HepG2 (cell line): ENCODE results near the gene CDHR5. TPM values are rescaled to one million over a fixed set of nuclear protein-coding genes. Genes with fewer than 3 reads are reported as not detected.

Source experiments
- BCL6 ChIP-seq: IDR thresholded peaks from 2 replicates; pipeline ENCODE4 v1.6.1; 2016; ENCODE audit warnings: missing genetic modification reagents, missing compliant biosample characterization
- CBFB ChIP-seq: sonication (generic); formaldehyde crosslinking; IDR thresholded peaks from 2 replicates; pipeline ENCODE4 v1.4.0; 2020; ENCODE audit warnings: missing genetic modification reagents
- CBX1 ChIP-seq: IDR thresholded peaks from one replicate; pipeline ENCODE4 v1.6.1; 2016; ENCODE audit warnings: antibody characterized with exemption, low read depth
- MBNL3 ChIP-seq: fragments of 250-450 bp; sonication (Bioruptor Pico); conservative IDR thresholded peaks from 2 replicates; pipeline ENCODE4 v1.8.0; 2022; ENCODE audit warnings: mild to moderate bottlenecking, inconsistent platforms
- SMYD3 ChIP-seq: sonication (generic); formaldehyde crosslinking; IDR thresholded peaks from 2 replicates; pipeline ENCODE4 v1.8.1; 2023; ENCODE audit warnings: mild to moderate bottlenecking, missing genetic modification reagents
- YY1 ChIP-seq: IDR thresholded peaks from 2 replicates; pipeline ENCODE4 v1.6.1; 2011; ENCODE audit warnings: low read length, low read depth, moderate library complexity, mild to moderate bottlenecking; ENCODE audit not compliant: insufficient read depth, insufficient replicate concordance
- ZBTB2 ChIP-seq: sonication (generic); formaldehyde crosslinking; IDR thresholded peaks from 2 replicates; pipeline ENCODE4 v1.8.0; 2022; ENCODE audit warnings: low read depth, missing genetic modification reagents
- ZNF207 ChIP-seq: fragments of 450-650 bp; IDR thresholded peaks from 2 replicates; pipeline ENCODE4 v1.6.1; 2016; ENCODE audit warnings: antibody characterized with exemption, borderline replicate concordance
- ZNF30 ChIP-seq: sonication (generic); formaldehyde crosslinking; IDR thresholded peaks from 2 replicates; pipeline ENCODE4 v1.5.0; 2020; ENCODE audit warnings: mild to moderate bottlenecking, missing genetic modification reagents
- polyA plus RNA-seq, 8 experiments: library from polyadenylated mRNA; depleted of rRNA in 3 of 8; stranded (reverse) in 7 of 8; unstranded in 1 of 8; fragments of >200 nt; fragmentation: Illumina TruSeq in 4 of 8; extraction: Trizol in 4 of 8; gene quantifications; 2 replicates each; pipeline versions ENCODE4 v1.2.1 to v1.2.3, GENCODE V29; 2011 to 2016; ENCODE audit warnings: low read depth in 4 of 8, missing spikeins in 1 of 8, mixed read lengths in 1 of 8; ENCODE audit not compliant: insufficient read depth in 1 of 8
- total RNA-seq, 5 experiments: library from RNA; depleted of rRNA; stranded (reverse); fragments of >200 nt; fragmentation: Illumina TruSeq; extraction: Trizol; gene quantifications; 2 replicates each; pipeline ENCODE4 v1.2.3, GENCODE V29; 2016; ENCODE audit warnings: low read depth in 1 of 5
- TF ChIP-seq, protein P1 (sequence below): sonication (generic); formaldehyde crosslinking; IDR thresholded peaks from 2 replicates; pipeline ENCODE4 v1.5.0; 2020; ENCODE audit warnings: missing genetic modification reagents, mild to moderate bottlenecking, borderline replicate concordance
- TF ChIP-seq, protein P2 (sequence below): sonication (generic); formaldehyde crosslinking; IDR thresholded peaks from 2 replicates; pipeline ENCODE4 v1.8.0; 2023; ENCODE audit warnings: mild to moderate bottlenecking, missing genetic modification reagents

The CDHR5 gene
- total and polyA plus RNA-seq, 2 of the 13 experiments (the other 11 are each of a cell fraction or from before 2014, with no cell fraction given), result 0.46 to 0.71 TPM

DNA sequence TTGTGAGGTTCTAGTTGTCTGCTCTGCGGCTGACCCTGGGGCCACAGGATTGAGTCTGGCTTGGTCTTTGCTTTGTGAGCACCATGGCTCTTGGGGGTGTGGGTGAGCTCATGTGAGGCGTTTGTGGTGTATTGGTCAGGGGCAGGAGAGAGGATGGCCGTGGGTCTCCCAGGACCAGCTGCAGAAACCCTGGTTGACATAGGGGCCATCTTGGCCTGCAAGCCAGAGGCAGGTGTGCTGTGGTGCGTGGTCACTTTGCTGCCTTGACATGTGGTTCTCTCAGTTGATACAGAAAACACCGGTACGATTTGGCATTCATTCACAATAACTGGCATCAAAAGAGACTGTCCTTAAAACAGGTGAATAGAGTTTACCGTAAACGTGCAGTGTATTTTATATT lies 37.2 kb downstream of the CDHR5 start (continued):
- no peak for TF ChIP-seq BCL6 (CRISPR knock-in tag)
- TF ChIP-seq YY1, result peak; percentile 29
- no peak for TF ChIP-seq CBX1
- no peak for TF ChIP-seq SMYD3 (CRISPR knock-in tag)
- TF ChIP-seq, protein P1, sequence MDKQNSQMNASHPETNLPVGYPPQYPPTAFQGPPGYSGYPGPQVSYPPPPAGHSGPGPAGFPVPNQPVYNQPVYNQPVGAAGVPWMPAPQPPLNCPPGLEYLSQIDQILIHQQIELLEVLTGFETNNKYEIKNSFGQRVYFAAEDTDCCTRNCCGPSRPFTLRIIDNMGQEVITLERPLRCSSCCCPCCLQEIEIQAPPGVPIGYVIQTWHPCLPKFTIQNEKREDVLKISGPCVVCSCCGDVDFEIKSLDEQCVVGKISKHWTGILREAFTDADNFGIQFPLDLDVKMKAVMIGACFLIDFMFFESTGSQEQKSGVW (CRISPR knock-in tag), result no peak
- no peak for TF ChIP-seq MBNL3 (CRISPR knock-in tag)
- no peak for TF ChIP-seq ZNF207
- 0 out of 2 replicates have a peak, but pooled peaks have one; percentile 21 for TF ChIP-seq ZBTB2
- 0 out of 2 replicates have a peak, but pooled peaks have one; percentile 17 for TF ChIP-seq CBFB (CRISPR knock-in tag)
- TF ChIP-seq ZNF30, result no peak
- TF ChIP-seq, protein P2, sequence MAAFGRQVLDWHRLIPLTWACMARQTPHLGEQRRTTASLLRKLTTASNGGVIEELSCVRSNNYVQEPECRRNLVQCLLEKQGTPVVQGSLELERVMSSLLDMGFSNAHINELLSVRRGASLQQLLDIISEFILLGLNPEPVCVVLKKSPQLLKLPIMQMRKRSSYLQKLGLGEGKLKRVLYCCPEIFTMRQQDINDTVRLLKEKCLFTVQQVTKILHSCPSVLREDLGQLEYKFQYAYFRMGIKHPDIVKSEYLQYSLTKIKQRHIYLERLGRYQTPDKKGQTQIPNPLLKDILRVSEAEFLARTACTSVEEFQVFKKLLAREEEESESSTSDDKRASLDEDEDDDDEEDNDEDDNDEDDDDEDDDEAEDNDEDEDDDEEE (CRISPR knock-in tag), result 0 out of 2 replicates have a peak, but pooled peaks have one; percentile 34
